Medulla oblongata (tissue), 1 donor: Measurements from ENCODE around the gene SRSF8.
A peak's percentile ranks its signal among the peaks of the same experiment; 100 is the strongest.
"Not testable (repeated sequence)": the region's sequence is repeated elsewhere in the genome, so short reads cannot be mapped to it uniquely, and the experiment has no call there.

Experiments used
- DNase-seq: peaks from one replicate; pipeline ENCODE4 v3.0.0-alpha.2; 2015; ENCODE audit errors: extremely low spot score

The SRSF8 gene, protein sequence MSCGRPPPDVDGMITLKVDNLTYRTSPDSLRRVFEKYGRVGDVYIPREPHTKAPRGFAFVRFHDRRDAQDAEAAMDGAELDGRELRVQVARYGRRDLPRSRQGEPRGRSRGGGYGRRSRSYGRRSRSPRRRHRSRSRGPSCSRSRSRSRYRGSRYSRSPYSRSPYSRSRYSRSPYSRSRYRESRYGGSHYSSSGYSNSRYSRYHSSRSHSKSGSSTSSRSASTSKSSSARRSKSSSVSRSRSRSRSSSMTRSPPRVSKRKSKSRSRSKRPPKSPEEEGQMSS

GRCh38 chr11:95066716-95067038, at the start of gene SRSF8:
TSS of gene SRSF8 (plus strand) at chr11:95066919. CDS start at chr11:95067227, 308 bp downstream.
- DNase-seq: no peak

- DNase-seq: not testable (repeated sequence)
These were observed 45.3 kb upstream of the SRSF8 start for GRCh38 chr11:95021468-95021867.

DNA sequence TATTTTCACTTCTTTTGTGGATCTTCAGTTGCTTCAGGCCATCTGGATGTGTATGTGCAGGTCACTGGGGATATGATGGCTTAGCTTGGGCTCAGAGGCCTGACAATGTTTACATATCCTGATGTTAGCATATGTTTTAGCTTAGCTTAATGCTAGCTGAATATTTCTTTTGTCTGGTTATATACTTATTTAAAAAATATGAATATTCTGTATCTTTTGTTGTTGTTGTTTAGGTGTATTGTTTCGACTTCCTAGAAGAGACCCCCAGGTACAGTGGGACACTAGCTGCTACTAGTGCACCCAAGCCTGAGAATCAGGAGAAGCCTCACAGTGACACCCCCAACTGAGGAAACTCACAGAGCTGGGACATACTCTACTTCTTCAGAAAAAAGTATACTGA, 41.8 kb upstream of the SRSF8 start, which contains the start of gene KDM4E:
Gene KDM4E (plus strand): TSS at position 301 of the 400 bp plus-strand sequence. CDS start 300 bp downstream, outside the sequence.
- no peak for DNase-seq

DNA sequence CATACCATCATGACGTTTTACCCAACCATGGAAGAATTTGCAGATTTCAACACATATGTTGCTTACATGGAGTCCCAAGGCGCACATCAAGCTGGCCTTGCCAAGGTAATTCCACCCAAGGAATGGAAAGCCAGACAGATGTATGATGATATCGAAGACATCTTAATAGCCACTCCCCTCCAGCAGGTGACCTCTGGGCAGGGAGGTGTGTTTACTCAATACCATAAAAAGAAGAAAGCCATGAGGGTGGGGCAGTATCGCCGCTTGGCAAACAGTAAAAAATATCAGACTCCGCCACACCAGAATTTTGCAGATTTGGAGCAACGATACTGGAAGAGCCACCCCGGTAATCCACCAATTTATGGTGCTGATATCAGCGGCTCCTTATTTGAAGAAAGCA, 41.1 kb upstream of the SRSF8 start:
- DNase-seq: not testable (repeated sequence)

- DNase-seq: no peak
These were observed 38.4 kb upstream of the SRSF8 start for GRCh38 chr11:95028357-95028756.

- DNase-seq: no peak
These were observed 33.7 kb upstream of the SRSF8 start for GRCh38 chr11:95033051-95033450.

GRCh38 chr11:95035316-95035715, 31.4 kb upstream of the SRSF8 start:
- DNase-seq: no peak

GRCh38 chr11:95037356-95038035, 29.2 kb upstream of the SRSF8 start:
- DNase-seq: not testable (repeated sequence)

DNA sequence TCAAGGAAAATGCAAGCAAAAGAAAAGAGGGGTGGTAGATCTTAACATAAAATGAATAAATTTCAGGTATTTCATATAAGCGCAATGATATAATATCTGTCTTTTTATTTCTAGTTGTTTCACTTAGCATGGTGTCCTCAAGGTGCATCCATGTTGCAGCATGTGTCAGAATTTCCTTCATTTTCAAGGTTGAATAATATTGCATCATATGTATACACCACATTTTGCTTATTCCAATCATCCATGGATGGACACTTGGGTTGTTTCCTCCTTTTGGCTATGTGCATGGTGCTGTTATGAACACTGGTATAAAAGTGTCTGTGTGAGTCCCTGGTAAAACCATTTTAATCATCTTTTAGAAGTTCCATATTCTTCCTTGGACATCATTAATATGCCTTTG, 24.5 kb upstream of the SRSF8 start:
- no peak for DNase-seq

DNA sequence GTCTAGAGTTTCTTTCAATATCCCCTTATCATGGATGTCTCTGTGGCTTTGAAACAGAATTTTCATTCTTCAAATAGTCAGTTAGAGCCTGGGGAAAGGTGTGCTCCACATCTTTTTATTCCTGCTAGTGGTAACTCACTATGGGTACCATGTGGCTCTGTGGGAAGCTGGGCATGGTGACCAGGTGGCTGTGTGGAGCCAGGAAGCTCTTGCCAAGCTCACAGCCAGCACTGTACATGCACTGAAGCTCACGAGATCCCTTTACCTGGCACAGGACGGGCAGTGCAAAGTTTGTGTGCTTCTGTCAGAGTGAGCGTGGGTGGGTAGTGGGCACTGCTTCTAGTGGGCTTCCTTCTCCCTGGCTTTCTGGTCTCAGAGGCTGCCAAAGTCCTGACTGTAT, 23.8 kb upstream of the SRSF8 start:
- DNase-seq: no peak

GRCh38 chr11:95044010-95044409, 22.7 kb upstream of the SRSF8 start:
- DNase-seq: no peak

DNA sequence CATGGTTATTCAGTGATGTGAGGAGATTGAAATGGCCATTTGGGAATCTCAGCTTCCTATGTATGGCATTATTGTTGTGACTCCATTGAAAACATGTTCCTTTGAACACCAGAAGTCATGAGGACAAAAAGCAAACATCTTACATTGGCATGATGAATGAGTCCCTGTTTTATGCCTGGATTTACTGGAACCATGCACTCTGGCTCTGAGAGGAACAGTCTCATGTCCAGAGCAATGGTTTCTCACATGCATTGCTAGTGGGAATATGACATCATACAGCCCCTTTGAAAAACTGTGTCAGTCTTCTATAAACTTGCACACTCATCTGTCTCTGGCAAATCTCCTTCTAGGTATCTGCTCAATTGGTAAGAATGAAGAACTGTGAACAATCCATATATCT, 20.9 kb upstream of the SRSF8 start:
- no peak for DNase-seq

- not testable (repeated sequence) for DNase-seq
These were observed 17.6 kb upstream of the SRSF8 start, which contains the start of gene KDM4F for GRCh38 chr11:95049122-95049521. TSS of gene KDM4F (plus strand) at chr11:95049422.

DNA sequence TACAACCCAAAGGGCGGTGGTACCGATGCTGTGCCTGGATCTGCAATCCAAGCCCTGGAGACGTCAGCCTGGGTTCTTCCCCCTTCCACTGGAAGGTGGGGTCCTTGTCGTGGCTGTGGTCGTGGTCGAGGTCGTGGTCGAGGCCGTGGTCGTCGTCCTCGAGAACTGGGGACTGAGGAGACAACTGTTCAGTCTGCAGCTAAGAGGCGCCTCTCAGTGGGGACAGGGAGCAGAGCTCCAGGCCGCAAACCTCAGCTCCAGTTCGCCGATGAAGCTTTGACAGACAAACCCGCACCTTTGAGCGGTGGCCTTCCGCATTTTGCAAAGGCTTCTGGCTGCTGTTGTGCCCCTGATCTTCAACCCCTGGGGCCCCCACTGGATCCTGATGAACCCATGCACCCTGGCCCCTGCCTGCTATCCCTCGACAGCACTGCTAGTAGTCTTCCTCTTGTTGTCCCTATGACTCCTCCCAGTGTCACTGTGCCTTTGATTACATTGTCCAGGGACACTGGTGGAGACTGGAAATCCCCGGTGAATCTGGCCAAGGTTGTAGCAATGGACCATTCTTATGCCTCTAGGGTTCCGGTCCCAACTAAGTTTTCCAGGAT, 16.0 kb upstream of the SRSF8 start:
- no peak for DNase-seq

- DNase-seq: no peak
These were observed 12.4 kb upstream of the SRSF8 start for GRCh38 chr11:95054356-95054755.

DNA sequence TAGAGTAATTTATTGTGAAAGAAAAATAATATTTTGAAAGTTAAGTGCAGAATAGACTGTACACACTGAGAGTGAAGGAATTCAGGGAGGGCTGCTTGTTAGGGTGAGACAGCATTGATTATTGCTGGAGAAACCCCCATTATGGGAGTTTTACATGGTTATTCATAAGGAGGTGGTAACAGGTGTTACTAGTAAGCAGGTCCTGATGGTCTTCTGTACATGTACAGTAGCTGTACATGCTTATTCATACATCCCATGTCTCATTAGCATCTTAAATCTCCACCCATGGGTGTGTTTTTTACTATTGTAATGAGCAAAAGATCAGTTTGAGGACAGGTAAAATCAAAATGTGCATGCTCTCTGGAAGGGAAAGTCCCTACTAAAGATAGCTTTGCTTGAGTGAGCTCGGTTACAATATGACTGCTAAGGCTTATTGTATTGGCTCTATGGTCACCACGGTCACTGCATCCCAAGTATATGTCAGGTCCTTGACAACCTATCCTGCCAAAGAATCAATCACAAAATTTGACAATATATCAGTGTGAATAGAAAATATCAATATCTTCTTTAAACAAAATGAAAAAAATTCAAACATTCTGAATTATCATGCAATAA, 11.3 kb upstream of the SRSF8 start:
- DNase-seq: no peak

- no peak for DNase-seq
These were observed 8.8 kb upstream of the SRSF8 start for GRCh38 chr11:95057959-95058358.

DNA sequence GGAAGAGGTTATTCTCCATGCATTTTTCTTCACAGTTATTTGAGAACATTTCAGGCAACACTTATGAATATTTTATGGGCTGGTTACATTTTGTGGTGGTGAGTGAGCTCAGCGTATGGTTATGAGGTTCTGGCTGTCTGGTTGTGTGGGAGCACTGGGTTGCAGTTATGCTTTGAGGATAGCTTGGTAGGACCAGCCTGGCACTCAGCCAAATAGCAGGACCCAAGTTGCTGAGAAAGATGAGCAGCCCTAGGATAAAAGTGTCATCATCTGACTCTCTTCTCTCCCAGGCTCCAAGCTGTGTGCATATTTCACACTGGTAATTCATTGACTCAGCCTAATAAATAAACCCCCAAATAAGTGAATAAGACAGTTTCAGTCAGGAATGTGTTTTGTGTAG, 8.1 kb upstream of the SRSF8 start:
- no peak for DNase-seq

- DNase-seq: no peak
These were observed 7.7 kb upstream of the SRSF8 start for GRCh38 chr11:95059046-95059445.

GRCh38 chr11:95065336-95065735, 1.4 kb upstream of the SRSF8 start:
- DNase-seq: peak; percentile 56

DNA sequence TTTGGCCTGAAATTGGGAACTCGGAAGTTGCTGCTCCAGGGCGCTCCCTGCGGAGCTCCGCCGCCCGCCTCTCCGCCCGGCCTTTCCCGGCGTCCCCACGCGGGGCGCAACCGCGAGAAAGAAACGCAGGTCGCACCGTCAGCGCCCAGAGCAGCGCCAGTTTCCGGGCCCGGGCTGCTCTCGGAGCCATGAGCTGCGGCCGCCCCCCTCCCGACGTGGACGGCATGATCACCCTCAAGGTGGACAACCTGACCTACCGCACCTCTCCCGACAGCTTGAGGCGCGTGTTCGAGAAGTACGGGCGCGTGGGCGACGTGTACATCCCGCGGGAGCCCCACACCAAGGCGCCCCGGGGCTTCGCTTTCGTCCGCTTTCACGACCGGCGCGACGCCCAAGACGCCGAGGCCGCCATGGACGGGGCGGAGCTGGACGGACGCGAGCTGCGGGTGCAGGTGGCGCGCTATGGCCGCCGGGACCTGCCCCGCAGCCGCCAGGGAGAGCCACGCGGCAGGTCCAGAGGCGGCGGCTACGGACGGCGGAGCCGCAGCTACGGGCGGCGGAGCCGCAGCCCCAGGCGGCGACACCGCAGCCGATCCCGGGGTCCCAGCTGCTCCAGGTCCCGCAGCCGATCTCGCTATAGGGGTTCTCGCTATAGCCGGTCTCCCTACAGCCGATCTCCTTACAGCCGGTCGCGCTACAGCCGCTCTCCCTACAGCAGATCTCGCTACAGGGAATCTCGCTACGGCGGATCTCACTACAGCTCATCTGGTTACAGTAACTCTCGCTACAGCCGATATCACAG, 521 bp downstream of the SRSF8 start:
- peak; percentile 82 for DNase-seq

DNA sequence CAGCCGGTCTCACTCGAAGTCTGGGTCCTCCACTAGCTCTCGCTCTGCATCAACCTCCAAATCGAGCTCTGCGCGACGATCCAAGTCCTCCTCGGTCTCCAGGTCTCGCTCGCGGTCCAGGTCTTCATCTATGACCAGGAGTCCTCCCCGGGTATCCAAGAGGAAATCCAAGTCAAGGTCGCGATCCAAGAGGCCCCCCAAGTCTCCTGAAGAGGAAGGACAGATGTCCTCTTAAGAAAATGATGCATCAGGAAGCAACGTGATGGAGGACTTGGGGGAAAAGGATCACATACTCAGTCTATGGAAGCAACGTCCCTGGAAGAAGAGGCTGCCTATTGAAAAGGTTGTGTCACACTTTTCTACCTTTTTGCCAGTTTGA, 1.1 kb downstream of the SRSF8 start:
- DNase-seq: peak; percentile 68
